ENCODE results near the gene UBE3D. TPM values are rescaled to one million over a fixed set of nuclear protein-coding genes. Genes with fewer than 3 reads are reported as not detected.

The UBE3D gene
- total and polyA plus RNA-seq, 2 experiments from 2014 or later = 17.5 to 31.4 TPM

DNA sequence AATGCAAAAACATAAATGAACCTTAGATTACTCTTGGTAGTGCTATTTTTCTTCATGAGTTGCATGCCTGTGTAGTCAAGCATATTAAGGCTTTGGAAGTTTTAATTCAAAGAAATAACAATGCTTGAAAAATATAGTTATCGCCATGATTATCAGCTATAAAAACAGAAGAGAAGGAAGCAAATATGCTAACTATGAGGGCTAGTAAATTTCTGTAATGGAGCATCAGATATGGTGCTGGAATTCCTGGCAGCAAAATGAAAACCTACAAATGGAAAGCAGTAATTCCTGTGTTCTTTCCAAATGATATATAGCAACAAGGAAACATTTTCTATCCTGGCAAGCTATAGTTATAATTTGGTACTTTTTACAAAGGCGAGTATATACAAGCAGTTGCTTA is 31.6 kb upstream of the UBE3D start (continued):
- TF ChIP-seq, protein P1, sequence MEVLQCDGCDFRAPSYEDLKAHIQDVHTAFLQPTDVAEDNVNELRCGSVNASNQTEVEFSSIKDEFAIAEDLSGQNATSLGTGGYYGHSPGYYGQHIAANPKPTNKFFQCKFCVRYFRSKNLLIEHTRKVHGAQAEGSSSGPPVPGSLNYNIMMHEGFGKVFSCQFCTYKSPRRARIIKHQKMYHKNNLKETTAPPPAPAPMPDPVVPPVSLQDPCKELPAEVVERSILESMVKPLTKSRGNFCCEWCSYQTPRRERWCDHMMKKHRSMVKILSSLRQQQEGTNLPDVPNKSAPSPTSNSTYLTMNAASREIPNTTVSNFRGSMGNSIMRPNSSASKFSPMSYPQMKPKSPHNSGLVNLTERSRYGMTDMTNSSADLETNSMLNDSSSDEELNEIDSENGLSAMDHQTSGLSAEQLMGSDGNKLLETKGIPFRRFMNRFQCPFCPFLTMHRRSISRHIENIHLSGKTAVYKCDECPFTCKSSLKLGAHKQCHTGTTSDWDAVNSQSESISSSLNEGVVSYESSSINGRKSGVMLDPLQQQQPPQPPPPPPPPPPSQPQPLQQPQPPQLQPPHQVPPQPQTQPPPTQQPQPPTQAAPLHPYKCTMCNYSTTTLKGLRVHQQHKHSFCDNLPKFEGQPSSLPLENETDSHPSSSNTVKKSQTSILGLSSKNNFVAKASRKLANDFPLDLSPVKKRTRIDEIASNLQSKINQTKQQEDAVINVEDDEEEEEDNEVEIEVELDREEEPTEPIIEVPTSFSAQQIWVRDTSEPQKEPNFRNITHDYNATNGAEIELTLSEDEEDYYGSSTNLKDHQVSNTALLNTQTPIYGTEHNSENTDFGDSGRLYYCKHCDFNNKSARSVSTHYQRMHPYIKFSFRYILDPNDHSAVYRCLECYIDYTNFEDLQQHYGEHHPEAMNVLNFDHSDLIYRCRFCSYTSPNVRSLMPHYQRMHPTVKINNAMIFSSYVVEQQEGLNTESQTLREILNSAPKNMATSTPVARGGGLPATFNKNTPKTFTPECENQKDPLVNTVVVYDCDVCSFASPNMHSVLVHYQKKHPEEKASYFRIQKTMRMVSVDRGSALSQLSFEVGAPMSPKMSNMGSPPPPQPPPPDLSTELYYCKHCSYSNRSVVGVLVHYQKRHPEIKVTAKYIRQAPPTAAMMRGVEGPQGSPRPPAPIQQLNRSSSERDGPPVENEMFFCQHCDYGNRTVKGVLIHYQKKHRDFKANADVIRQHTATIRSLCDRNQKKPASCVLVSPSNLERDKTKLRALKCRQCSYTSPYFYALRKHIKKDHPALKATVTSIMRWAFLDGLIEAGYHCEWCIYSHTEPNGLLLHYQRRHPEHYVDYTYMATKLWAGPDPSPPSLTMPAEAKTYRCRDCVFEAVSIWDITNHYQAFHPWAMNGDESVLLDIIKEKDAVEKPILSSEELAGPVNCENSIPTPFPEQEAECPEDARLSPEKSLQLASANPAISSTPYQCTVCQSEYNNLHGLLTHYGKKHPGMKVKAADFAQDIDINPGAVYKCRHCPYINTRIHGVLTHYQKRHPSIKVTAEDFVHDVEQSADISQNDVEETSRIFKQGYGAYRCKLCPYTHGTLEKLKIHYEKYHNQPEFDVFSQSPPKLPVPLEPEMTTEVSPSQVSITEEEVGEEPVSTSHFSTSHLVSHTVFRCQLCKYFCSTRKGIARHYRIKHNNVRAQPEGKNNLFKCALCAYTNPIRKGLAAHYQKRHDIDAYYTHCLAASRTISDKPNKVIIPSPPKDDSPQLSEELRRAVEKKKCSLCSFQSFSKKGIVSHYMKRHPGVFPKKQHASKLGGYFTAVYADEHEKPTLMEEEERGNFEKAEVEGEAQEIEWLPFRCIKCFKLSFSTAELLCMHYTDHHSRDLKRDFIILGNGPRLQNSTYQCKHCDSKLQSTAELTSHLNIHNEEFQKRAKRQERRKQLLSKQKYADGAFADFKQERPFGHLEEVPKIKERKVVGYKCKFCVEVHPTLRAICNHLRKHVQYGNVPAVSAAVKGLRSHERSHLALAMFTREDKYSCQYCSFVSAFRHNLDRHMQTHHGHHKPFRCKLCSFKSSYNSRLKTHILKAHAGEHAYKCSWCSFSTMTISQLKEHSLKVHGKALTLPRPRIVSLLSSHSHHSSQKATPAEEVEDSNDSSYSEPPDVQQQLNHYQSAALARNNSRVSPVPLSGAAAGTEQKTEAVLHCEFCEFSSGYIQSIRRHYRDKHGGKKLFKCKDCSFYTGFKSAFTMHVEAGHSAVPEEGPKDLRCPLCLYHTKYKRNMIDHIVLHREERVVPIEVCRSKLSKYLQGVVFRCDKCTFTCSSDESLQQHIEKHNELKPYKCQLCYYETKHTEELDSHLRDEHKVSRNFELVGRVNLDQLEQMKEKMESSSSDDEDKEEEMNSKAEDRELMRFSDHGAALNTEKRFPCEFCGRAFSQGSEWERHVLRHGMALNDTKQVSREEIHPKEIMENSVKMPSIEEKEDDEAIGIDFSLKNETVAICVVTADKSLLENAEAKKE (CRISPR knock-in tag; IDR thresholded peaks at IDR 0.05) = no peak
- TF ChIP-seq, protein P2, sequence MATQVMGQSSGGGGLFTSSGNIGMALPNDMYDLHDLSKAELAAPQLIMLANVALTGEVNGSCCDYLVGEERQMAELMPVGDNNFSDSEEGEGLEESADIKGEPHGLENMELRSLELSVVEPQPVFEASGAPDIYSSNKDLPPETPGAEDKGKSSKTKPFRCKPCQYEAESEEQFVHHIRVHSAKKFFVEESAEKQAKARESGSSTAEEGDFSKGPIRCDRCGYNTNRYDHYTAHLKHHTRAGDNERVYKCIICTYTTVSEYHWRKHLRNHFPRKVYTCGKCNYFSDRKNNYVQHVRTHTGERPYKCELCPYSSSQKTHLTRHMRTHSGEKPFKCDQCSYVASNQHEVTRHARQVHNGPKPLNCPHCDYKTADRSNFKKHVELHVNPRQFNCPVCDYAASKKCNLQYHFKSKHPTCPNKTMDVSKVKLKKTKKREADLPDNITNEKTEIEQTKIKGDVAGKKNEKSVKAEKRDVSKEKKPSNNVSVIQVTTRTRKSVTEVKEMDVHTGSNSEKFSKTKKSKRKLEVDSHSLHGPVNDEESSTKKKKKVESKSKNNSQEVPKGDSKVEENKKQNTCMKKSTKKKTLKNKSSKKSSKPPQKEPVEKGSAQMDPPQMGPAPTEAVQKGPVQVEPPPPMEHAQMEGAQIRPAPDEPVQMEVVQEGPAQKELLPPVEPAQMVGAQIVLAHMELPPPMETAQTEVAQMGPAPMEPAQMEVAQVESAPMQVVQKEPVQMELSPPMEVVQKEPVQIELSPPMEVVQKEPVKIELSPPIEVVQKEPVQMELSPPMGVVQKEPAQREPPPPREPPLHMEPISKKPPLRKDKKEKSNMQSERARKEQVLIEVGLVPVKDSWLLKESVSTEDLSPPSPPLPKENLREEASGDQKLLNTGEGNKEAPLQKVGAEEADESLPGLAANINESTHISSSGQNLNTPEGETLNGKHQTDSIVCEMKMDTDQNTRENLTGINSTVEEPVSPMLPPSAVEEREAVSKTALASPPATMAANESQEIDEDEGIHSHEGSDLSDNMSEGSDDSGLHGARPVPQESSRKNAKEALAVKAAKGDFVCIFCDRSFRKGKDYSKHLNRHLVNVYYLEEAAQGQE (IDR thresholded peaks at IDR 0.05; ENCODE audit: unreplicated experiment) = no peak
- TF ChIP-seq POLR2AphosphoS5 (IDR thresholded peaks at IDR 0.05; ENCODE audit: low read depth) (no peak), ZNF331 (CRISPR knock-in tag; IDR thresholded peaks at IDR 0.05; ENCODE audit: low read depth) (no peak), NANOG (IDR thresholded peaks at IDR 0.05; ENCODE audit: borderline replicate concordance) (no peak), CREB1 (CRISPR knock-in tag; IDR thresholded peaks at IDR 0.05; ENCODE audit: low read depth) (no peak)

DNA sequence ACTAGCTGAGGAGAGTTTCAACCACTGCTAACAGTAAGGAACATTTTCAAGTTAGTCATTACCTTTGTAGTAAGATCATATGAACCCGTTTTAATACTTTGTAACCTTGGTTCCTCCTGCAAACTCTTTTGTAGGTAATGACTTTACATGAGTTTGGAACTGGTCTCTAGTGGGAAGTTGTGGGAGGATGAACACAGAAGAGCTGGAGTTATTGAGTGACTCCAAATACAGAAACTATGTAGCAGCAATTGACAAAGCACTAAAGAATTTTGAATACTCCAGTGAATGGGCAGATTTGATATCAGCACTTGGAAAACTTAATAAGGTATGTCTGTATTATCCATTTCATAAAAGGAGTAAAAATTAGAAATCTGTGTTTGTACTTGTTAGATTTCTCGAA is 31.1 kb upstream of the UBE3D start:
- H3K79me2 ChIP-seq (replicated peaks; ENCODE audit: insufficient read depth) = peaks cover 24% of the 10 kb centered on the region
- no peaks in the 10 kb centered on the region for H3F3A ChIP-seq (replicated peaks; ENCODE audit: low read depth)
- H3K9me2 ChIP-seq (ENCODE audit: insufficient read depth) = no peaks in the 10 kb centered on the region
- H3K27ac ChIP-seq (ENCODE audit: low read depth) = no peak overlapping the region
- Mint-ChIP-seq H3K27ac (no peak overlapping the region), H3K36me3 (ENCODE audit: low read depth) (no peaks in the 10 kb centered on the region; the same call in 1 of the 3 replicates), H3K27me3 (ENCODE audit: insufficient read depth, low read depth, poor library complexity) (no peaks in the 10 kb centered on the region), H3K4me1 (peaks cover 2% of the 10 kb centered on the region; the same call in 1 of the 3 replicates), H3K9me3 (no peaks in the 10 kb centered on the region), H3K4me3 (no peak overlapping the region)
- H2AFZ ChIP-seq = no peak overlapping the region
- ATAC-seq (no peak), DNase-seq (ENCODE audit: low spot score) (no peak)
- H3K4me2 ChIP-seq = no peak overlapping the region
- no peak overlapping the region for H3K4me3 ChIP-seq
- H3K36me3 ChIP-seq (ENCODE audit: insufficient read depth) = no peaks in the 10 kb centered on the region
- H3K27me3 ChIP-seq (ENCODE audit: insufficient read depth) = no peaks in the 10 kb centered on the region
- H4K20me1 ChIP-seq (replicated peaks; ENCODE audit: insufficient read depth) = no peaks in the 10 kb centered on the region
- H3K4me1 ChIP-seq (ENCODE audit: insufficient read depth) = peaks cover 5% of the 10 kb centered on the region; the same call in 1 of the 2 replicates
- no peak for TF ChIP-seq EZH2phosphoT487 (IDR thresholded peaks at IDR 0.05; ENCODE audit: unreplicated experiment)
- TF ChIP-seq POLR2AphosphoS5 (IDR thresholded peaks at IDR 0.05; ENCODE audit: low read depth) = no peak
- TF ChIP-seq EZH2 (IDR thresholded peaks at IDR 0.05; ENCODE audit: low read depth, unreplicated experiment) = no peak
- TF ChIP-seq, protein P3, sequence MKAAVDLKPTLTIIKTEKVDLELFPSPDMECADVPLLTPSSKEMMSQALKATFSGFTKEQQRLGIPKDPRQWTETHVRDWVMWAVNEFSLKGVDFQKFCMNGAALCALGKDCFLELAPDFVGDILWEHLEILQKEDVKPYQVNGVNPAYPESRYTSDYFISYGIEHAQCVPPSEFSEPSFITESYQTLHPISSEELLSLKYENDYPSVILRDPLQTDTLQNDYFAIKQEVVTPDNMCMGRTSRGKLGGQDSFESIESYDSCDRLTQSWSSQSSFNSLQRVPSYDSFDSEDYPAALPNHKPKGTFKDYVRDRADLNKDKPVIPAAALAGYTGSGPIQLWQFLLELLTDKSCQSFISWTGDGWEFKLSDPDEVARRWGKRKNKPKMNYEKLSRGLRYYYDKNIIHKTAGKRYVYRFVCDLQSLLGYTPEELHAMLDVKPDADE (IDR thresholded peaks at IDR 0.05) = no peak
- TF ChIP-seq JUNB (IDR thresholded peaks at IDR 0.05; ENCODE audit: unreplicated experiment) = no peak
- no peak for TF ChIP-seq ZNF331 (CRISPR knock-in tag; IDR thresholded peaks at IDR 0.05; ENCODE audit: low read depth)
